Measurements from ENCODE around the gene NUP155. TPM values are rescaled to one million over a fixed set of nuclear protein-coding genes. Genes with fewer than 3 reads are reported as not detected.

NUP155 gene
- total and polyA plus RNA-seq, 2 of the 4 experiments (the other 2 are of a cell fraction): 7.5 to 43.9 TPM

DNA sequence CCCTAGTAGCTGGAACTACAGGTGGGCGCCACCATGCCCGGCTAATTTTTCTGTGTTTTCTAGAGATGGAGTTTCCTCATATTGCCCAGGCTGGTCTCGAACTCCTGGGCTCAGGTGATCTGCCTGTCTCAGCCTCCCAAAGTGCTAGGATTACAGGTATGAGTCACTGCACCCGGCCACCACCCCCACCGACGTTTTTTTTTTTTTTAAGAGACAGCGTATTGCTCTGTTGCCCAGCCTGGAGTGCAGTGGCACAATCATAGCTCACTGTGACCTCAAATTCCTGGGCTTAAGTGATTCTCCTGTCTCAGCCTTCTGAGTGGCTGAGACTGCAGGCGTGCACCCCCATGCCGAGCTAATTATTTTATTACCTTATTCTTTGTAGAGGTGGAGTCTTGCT, 46.4 kb upstream of the NUP155 start:
- Histone ChIP-seq H2AFZ (replicated peaks; ENCODE audit: low read length, poor library complexity) (no peak overlapping the region), H3K27me3 (ENCODE audit: control insufficient read depth, insufficient read depth, low read length) (no peaks in the 10 kb centered on the region), H3K18ac (ENCODE audit: low read depth, low read length) (no peak overlapping the region), H3K4me3 (ENCODE audit: insufficient read depth, low read depth, low read length) (no peak overlapping the region), H2AK5ac (ENCODE audit: low read depth, low read length) (no peak overlapping the region), H2BK20ac (ENCODE audit: low read depth, low read length) (no peak overlapping the region), H2BK15ac (ENCODE audit: low read depth, low read length) (no peak overlapping the region), H3K9ac (ENCODE audit: low read depth, low read length) (no peak overlapping the region), H2BK5ac (ENCODE audit: low read depth, low read length, poor library complexity, severe bottlenecking) (no peak overlapping the region), H4K20me1 (ENCODE audit: insufficient read depth, low read length) (no peaks in the 10 kb centered on the region), H3K79me1 (ENCODE audit: low read depth in 1 of 2, low read length in 2 of 2) (no peaks in the 10 kb centered on the region), H3K9me3 (ENCODE audit: control insufficient read depth, insufficient read depth, low read length) (no peaks in the 10 kb centered on the region), H3K36me3 (ENCODE audit: control insufficient read depth, insufficient read depth, low read length) (peaks cover 2% of the 10 kb centered on the region), H3K56ac (ENCODE audit: extremely low read depth, insufficient read depth, low read length) (no peak overlapping the region), H3K27ac (ENCODE audit: insufficient read depth, low read length) (no peak overlapping the region), H4K5ac (ENCODE audit: low read depth, low read length) (no peak overlapping the region), H3K23ac (ENCODE audit: low read depth, low read length) (no peak overlapping the region), H3K4ac (ENCODE audit: low read depth, low read length) (no peak overlapping the region), H4K8ac (ENCODE audit: low read depth in 2 of 2, low read length in 2 of 2) (no peak overlapping the region), H3K14ac (replicated peaks; ENCODE audit: low read depth, low read length) (no peak overlapping the region), H4K91ac (ENCODE audit: insufficient read depth, low read depth, low read length) (no peak overlapping the region), H2AK9ac (replicated peaks; ENCODE audit: low read depth, low read length, poor library complexity) (no peak overlapping the region), H3K4me1 (ENCODE audit: control insufficient read depth, insufficient read depth, low read length) (no peaks in the 10 kb centered on the region), H3K4me2 (ENCODE audit: low read depth, low read length) (no peak overlapping the region), H2BK120ac (ENCODE audit: low read depth, low read length) (no peak overlapping the region), H3K9me1 (ENCODE audit: insufficient read depth, low read length) (no peaks in the 10 kb centered on the region)
- BruUV-seq (replicated peaks): no TSS peak
- in situ Hi-C loops (cut with MboI; ENCODE audit: low sequenced_read_pairs) (loop anchor here (10.0 kb wide), 1 partner anchor 407 kb away; no protein-coding TSS in a partner anchor), dilution Hi-C loops (cut with HindIII; ENCODE audit: low sequenced_read_pairs, unreplicated experiment) (loop anchor here (25.0 kb wide), 1 partner anchor 770 kb away; no protein-coding TSS in a partner anchor), intact Hi-C loops (cut with micrococcal nuclease) (no loop called here)
- ChIA-PET CTCF (interaction anchor here (0.7 kb wide), 1 partner anchor 419 kb away, joined by 3 read pairs; no protein-coding TSS in a partner anchor), POLR2A (ENCODE audit: unreplicated experiment) (no interaction called here)
- WGBS, 2 experiments (ENCODE audit: extremely low coverage in 2 of 2, insufficient read length in 1 of 2): 97% methylated on average over 5 of the region's 9 CpGs; no CpG with 5 or more reads in 1 of the 2 experiments
- ATAC-seq (ENCODE audit: low read depth) (no peak), DNase-seq (no peak)
- no peak for TF ChIP-seq RAD21 (IDR thresholded peaks at IDR 0.05; ENCODE audit: low read length)
- TF ChIP-seq FOS (IDR thresholded peaks at IDR 0.05; ENCODE audit: low read depth, low read length): no peak
- TF ChIP-seq, protein P1, sequence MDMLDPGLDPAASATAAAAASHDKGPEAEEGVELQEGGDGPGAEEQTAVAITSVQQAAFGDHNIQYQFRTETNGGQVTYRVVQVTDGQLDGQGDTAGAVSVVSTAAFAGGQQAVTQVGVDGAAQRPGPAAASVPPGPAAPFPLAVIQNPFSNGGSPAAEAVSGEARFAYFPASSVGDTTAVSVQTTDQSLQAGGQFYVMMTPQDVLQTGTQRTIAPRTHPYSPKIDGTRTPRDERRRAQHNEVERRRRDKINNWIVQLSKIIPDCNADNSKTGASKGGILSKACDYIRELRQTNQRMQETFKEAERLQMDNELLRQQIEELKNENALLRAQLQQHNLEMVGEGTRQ (IDR thresholded peaks at IDR 0.05; ENCODE audit: low read depth, low read length): no peak
- TF ChIP-seq MAFK (IDR thresholded peaks at IDR 0.05; ENCODE audit: low read depth, low read length): no peak
- TF ChIP-seq POLR2A (IDR thresholded peaks at IDR 0.05; ENCODE audit: low read depth, low read length): no peak
- no peak for TF ChIP-seq CEBPB (IDR thresholded peaks at IDR 0.05; ENCODE audit: low read depth, low read length)
- no peak for TF ChIP-seq BHLHE40 (IDR thresholded peaks at IDR 0.05; ENCODE audit: low read depth, low read length)
- TF ChIP-seq, protein P2, sequence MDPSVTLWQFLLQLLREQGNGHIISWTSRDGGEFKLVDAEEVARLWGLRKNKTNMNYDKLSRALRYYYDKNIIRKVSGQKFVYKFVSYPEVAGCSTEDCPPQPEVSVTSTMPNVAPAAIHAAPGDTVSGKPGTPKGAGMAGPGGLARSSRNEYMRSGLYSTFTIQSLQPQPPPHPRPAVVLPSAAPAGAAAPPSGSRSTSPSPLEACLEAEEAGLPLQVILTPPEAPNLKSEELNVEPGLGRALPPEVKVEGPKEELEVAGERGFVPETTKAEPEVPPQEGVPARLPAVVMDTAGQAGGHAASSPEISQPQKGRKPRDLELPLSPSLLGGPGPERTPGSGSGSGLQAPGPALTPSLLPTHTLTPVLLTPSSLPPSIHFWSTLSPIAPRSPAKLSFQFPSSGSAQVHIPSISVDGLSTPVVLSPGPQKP (IDR thresholded peaks at IDR 0.05; ENCODE audit: borderline replicate concordance, low read depth, low read length): no peak
- no peak for TF ChIP-seq RCOR1 (IDR thresholded peaks at IDR 0.05; ENCODE audit: insufficient replicate concordance, low read length)
- no peak for TF ChIP-seq MAZ (IDR thresholded peaks at IDR 0.05; ENCODE audit: borderline replicate concordance, low read depth, low read length)
- no peak for TF ChIP-seq SMC3 (IDR thresholded peaks at IDR 0.05; ENCODE audit: low read depth, low read length)
- TF ChIP-seq, protein P3, sequence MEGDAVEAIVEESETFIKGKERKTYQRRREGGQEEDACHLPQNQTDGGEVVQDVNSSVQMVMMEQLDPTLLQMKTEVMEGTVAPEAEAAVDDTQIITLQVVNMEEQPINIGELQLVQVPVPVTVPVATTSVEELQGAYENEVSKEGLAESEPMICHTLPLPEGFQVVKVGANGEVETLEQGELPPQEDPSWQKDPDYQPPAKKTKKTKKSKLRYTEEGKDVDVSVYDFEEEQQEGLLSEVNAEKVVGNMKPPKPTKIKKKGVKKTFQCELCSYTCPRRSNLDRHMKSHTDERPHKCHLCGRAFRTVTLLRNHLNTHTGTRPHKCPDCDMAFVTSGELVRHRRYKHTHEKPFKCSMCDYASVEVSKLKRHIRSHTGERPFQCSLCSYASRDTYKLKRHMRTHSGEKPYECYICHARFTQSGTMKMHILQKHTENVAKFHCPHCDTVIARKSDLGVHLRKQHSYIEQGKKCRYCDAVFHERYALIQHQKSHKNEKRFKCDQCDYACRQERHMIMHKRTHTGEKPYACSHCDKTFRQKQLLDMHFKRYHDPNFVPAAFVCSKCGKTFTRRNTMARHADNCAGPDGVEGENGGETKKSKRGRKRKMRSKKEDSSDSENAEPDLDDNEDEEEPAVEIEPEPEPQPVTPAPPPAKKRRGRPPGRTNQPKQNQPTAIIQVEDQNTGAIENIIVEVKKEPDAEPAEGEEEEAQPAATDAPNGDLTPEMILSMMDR (conservative IDR thresholded peaks at IDR 0.05; ENCODE audit: low read depth, low read length): no peak
- TF ChIP-seq NFE2L2 (IDR thresholded peaks at IDR 0.05; ENCODE audit: low read depth, low read length): no peak
- TF ChIP-seq MXI1 (IDR thresholded peaks at IDR 0.05; ENCODE audit: borderline replicate concordance, low read depth, low read length): no peak

Measured in IMR-90 (cell line).